ENCODE data around the gene IL1F10.

IL1F10 gene

GRCh38 chr2:113067681-113068080 is at the start of gene IL1F10:
IL1F10 (plus strand) TSS chr2:113067970; CDS start chr2:113072739, 4,769 bp downstream.
- DNase-seq: no peak

GRCh38 chr2:113018509-113018908 is 49.3 kb upstream of the IL1F10 start:
- no peak for DNase-seq

- no peak for DNase-seq
Measured at GRCh38 chr2:113021312-113021711, 46.5 kb upstream of the IL1F10 start.

- no peak for DNase-seq
Measured at GRCh38 chr2:113024764-113025163, 43.0 kb upstream of the IL1F10 start.

- DNase-seq: no peak
Measured at GRCh38 chr2:113025737-113026136, 42.0 kb upstream of the IL1F10 start.

GRCh38 chr2:113027691-113028090 is 40.1 kb upstream of the IL1F10 start:
- DNase-seq: no peak

- DNase-seq: no peak
Measured at GRCh38 chr2:113028112-113028511, 39.7 kb upstream of the IL1F10 start.

GRCh38 chr2:113032737-113033136 is 35.0 kb upstream of the IL1F10 start:
- no peak for DNase-seq

- no peak for DNase-seq
Measured at GRCh38 chr2:113034016-113034415, 33.8 kb upstream of the IL1F10 start.

GRCh38 chr2:113036763-113037162 is 31.0 kb upstream of the IL1F10 start:
- DNase-seq: no peak

GRCh38 chr2:113038291-113038690 is 29.5 kb upstream of the IL1F10 start:
- DNase-seq: no peak

GRCh38 chr2:113039158-113039557 is 28.6 kb upstream of the IL1F10 start:
- no peak for DNase-seq

- no peak for DNase-seq
Measured at GRCh38 chr2:113039719-113040118, 28.1 kb upstream of the IL1F10 start.

GRCh38 chr2:113041871-113042270 is 25.9 kb upstream of the IL1F10 start:
- no peak for DNase-seq

GRCh38 chr2:113046465-113046864 is 21.3 kb upstream of the IL1F10 start:
- DNase-seq: no peak

- no peak for DNase-seq
Measured at GRCh38 chr2:113050921-113051895, 16.6 kb upstream of the IL1F10 start.

GRCh38 chr2:113052396-113052917 is 15.3 kb upstream of the IL1F10 start, which contains the start of gene IL36B:
IL36B (minus strand) TSS chr2:113052867.
- no peak for DNase-seq

- no peak for DNase-seq
Measured at GRCh38 chr2:113053666-113054065, 14.1 kb upstream of the IL1F10 start.

GRCh38 chr2:113054066-113054465 is 13.7 kb upstream of the IL1F10 start:
- DNase-seq: no peak

GRCh38 chr2:113056521-113056920 is 11.2 kb upstream of the IL1F10 start:
- DNase-seq: no peak

GRCh38 chr2:113057117-113057516 is 10.7 kb upstream of the IL1F10 start:
- no peak for DNase-seq

GRCh38 chr2:113058411-113058994 is 9.3 kb upstream of the IL1F10 start:
- no peak for DNase-seq

GRCh38 chr2:113058998-113059960 is 8.5 kb upstream of the IL1F10 start, which contains the start of gene IL36RN:
IL36RN (plus strand) TSS chr2:113059198; CDS start chr2:113059439, 241 bp downstream.
- no peak for DNase-seq
